PC-3 (cell line): ENCODE measurements around the gene SYT5.

Experiments used
- CTCF ChIP-seq: fragments of 300-600 bp; sonication (generic); conservative IDR thresholded peaks from 2 replicates; pipeline ENCODE4 v1.5.1; 2017; ENCODE audit warnings: antibody characterized with exemption, low read depth, mild to moderate bottlenecking, low read length
- EZH2 ChIP-seq: fragments of 300-600 bp; sonication (generic); IDR thresholded peaks from one replicate; pipeline ENCODE4 v1.6.1; 2017; ENCODE audit warnings: antibody characterized with exemption, mild to moderate bottlenecking, low read length; ENCODE audit not compliant: unreplicated experiment

- TF ChIP-seq CTCF (no peak), EZH2 (no peak)
These were observed 33.3 kb downstream of the SYT5 start for GRCh38 chr19:55146705-55147273.
